ENCODE results near the gene AVPR2.

DNA sequence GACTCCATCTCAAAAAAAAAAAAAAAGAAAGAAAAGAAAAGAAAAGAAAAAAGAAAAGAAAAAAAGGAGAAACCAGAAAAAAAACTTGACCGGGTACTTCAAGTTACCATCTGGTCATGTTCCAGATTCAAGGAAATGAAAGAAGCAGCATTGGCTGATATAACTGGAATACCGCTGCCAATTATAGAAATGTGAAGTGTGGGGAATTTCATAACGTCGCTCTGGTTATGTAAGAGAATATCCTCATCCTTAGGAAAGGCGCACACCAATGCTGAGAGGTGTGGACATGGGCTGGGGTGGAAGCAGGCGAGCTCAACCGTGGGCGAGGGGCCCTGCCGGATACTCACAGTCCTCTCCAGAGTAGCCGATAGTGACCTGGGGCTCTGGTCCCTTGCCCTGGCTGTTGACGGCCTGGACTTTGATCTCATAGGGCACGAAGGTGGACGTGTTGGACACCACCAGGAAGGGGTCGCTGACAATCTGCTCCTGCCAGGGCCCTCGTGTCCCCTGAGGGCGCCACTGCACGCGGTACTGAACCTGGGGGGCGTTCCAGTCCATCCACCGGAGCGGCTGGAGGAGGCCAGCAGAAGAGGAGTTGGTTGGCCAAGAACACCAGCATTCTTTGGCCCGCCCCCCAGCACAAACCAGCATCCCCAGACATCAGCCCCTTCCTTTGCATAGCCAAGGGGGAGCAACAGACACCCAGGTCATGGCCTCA is 38.0 kb upstream of the AVPR2 start:
- no peak for TF ChIP-seq POLR2A (IDR thresholded peaks at IDR 0.05; ENCODE audit: low read depth)
- no peak for TF ChIP-seq EP300 (IDR thresholded peaks at IDR 0.05)

Measured in esophagus muscularis mucosa (tissue), 2 donors.